ENCODE measurements around the gene THSD7B. TPM values are rescaled to one million over a fixed set of nuclear protein-coding genes. Genes with fewer than 3 reads are reported as not detected.

THSD7B gene
- total and polyA plus RNA-seq, 2 of the 8 experiments (the other 6 are each of a cell fraction or from before 2014, with no cell fraction given), result 0.60 to 2.9 TPM

- TF ChIP-seq CHD7 (IDR thresholded peaks at IDR 0.05; ENCODE audit: insufficient replicate concordance, low read length) (no peak), KDM1A (IDR thresholded peaks at IDR 0.05; ENCODE audit: borderline replicate concordance, low read length) (no peak), SP4 (IDR thresholded peaks at IDR 0.05; ENCODE audit: low read length) (no peak), TEAD4 (IDR thresholded peaks at IDR 0.05; ENCODE audit: low read depth, low read length) (no peak)
Measured at GRCh38 chr2:137262594-137262993, 497.2 kb downstream of the THSD7B start (continued).
